ENCODE data around the gene CTIF.

DNA sequence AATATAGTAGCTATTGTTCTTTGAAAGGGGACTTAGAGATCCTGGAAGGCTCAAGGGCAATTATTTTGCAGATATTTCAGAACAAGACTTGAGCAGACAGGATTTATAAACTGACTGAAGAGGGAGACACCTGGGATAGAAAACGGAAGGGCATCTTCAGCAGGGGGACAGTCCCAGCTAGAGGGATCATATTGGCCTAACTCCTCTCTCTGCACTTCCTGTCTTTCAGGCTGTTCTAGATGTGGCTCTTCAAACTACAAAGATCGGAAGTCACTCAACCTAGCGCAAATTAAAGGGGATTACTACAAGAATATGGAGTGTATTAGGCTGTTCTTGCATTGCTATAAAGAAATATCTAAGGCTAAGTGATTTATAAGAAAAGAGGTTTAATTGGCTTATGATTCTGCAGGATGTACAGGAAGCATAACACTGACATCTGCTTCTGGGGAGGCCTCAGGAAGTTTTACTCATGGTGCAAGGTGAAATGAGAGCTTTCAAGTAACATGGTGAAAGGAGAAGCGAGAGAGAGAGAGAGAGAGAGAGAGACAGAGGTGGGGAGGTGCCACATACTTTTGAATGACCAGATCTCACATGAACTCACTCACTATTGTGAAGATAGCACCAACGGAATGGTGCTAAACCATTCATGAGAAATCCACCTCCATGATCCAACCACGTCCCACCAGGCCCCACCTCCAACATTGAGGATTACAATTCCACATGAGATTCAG is 5.3 kb upstream of the CTIF start:
- TF ChIP-seq, protein P1, sequence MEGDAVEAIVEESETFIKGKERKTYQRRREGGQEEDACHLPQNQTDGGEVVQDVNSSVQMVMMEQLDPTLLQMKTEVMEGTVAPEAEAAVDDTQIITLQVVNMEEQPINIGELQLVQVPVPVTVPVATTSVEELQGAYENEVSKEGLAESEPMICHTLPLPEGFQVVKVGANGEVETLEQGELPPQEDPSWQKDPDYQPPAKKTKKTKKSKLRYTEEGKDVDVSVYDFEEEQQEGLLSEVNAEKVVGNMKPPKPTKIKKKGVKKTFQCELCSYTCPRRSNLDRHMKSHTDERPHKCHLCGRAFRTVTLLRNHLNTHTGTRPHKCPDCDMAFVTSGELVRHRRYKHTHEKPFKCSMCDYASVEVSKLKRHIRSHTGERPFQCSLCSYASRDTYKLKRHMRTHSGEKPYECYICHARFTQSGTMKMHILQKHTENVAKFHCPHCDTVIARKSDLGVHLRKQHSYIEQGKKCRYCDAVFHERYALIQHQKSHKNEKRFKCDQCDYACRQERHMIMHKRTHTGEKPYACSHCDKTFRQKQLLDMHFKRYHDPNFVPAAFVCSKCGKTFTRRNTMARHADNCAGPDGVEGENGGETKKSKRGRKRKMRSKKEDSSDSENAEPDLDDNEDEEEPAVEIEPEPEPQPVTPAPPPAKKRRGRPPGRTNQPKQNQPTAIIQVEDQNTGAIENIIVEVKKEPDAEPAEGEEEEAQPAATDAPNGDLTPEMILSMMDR (IDR thresholded peaks at IDR 0.05; ENCODE audit: poor library complexity) = no peak
- no peak for TF ChIP-seq EZH2 (IDR thresholded peaks at IDR 0.05; ENCODE audit: borderline replicate concordance)

Measured in hepatocyte (in vitro differentiated cells).